Activated CD4-positive, CD25-positive, alpha-beta regulatory T cell (primary cell): Measurements from ENCODE around the gene CYP4F12.

ENCODE experiments used
- DNase-seq, 4 experiments: peaks; one replicate each; lab custom pipeline; 2025; lab: John Stamatoyannopoulos, UW

The CYP4F12 gene

GRCh38 chr19:15702534-15702930 lies 29.6 kb downstream of the CYP4F12 start:
- no peak for DNase-seq

- no peak for DNase-seq
Measured at GRCh38 chr19:15714638-15715037, 41.8 kb downstream of the CYP4F12 start.

DNA sequence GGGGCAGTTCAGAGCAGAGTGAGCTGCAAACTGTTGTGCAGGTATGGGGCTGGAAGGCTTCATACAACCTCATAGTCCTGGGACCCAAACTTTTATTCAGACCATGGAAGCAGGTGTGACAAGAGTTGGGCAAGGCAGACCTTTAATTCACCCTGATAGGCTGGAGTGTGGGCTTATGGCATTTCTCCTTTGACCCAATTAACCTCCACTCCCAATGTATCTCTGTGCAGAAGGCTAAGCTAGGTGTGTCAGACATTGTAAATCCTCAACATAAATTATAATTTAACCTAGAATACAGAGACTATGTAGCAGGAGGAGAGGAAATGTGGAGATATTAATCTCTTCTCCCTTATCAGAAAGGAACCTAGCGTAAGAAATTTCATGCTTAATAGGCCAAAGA lies 42.8 kb downstream of the CYP4F12 start:
- DNase-seq = no peak

DNA sequence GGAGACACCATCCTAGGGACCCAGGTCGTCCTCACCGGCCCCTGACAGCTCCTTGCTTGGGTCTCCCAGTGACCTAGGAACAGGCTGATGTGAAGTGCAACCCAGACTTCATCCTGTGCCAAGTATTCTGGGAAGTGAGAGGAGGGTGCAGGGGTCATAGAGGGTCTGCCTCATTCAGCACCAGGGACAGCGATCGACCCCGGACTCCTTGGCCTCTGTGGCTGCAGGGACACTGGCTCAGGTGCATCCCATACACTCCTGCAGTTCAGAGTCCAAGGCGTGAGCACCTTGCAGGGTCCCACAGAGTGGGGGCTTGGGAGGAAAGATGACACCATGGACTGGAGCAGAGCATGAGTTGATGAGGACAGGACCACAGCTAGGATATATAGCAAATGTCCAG lies 44.9 kb downstream of the CYP4F12 start:
- no peak for DNase-seq

DNA sequence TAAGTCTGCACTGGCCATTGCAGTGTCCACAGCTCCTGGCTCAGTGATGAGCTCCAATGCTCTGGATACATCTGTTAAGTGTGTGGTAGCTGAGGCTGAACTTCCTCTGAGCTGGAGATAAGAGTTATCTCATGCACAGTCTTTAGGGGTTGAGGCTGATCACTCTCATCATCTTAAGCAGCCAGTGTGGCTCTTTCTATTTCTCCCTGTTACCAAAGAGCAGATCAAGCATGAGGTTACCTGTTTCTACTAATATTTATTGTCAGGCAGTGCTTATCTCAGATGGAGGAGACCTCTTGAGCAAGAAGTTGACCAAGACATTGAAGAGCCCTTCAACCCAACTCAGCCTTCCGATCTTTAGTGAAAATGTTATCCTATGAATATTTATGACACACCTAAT lies 48.4 kb downstream of the CYP4F12 start:
- no peak for DNase-seq

- no peak for DNase-seq
Measured at GRCh38 chr19:15722956-15723355, 50.1 kb downstream of the CYP4F12 start.

DNA sequence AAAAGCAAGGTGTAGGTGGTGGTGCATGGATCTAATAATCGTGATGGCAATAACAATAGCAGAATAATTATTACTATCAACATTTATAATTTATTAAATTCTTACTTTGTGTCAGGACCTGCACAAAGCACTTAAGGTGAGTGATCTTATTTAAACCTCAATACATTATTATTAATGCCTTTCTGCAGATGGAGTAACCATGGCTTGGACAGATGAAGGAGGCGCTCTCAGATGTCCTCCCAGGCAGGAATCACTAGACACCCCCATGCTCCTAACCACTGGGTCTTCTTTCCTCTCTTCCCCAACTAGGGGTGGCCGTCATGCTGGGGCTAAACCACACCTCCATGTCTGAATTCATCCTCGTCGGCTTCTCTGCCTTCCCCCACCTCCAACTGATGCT lies 54.8 kb downstream of the CYP4F12 start, which contains the start of gene OR10H2:
Gene OR10H2, plus strand, starts transcription at position 301 of the 400 bp plus-strand sequence. Its CDS starts 20 bp downstream, at position 321.
- no peak for DNase-seq

- DNase-seq = no peak
Measured at GRCh38 chr19:15730538-15730937, 57.7 kb downstream of the CYP4F12 start.

DNA sequence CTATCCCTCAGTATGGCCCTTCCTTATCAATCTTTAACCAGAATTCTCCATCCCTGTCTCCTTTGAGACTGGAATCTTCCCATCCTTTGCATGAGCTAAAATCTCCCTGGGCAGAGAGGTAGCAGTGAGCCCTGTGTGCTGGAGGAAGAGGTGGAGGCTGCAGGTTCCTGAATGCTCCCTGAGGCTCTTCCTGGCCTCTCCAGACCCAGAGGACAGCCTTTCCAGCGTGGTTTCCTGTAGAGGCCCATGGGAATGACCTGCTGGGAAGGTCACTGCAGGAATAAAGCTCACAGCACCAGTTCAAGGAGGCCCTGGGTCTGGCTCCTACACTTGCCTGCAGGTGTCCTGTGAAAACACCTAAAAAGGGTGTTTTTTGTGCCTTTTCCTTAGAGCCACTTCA lies 59.5 kb downstream of the CYP4F12 start:
- DNase-seq = no peak

GRCh38 chr19:15733895-15734294 lies 61.0 kb downstream of the CYP4F12 start:
- no peak for DNase-seq

- no peak for DNase-seq
Measured at GRCh38 chr19:15737722-15738121, 64.8 kb downstream of the CYP4F12 start, which contains the start of gene OR10H3. Gene OR10H3, plus strand, starts transcription at chr19:15737985. Its CDS starts 3,408 bp downstream, at chr19:15741393.

GRCh38 chr19:15740785-15741184 lies 67.9 kb downstream of the CYP4F12 start:
- no peak for DNase-seq
